Mucosa of stomach (tissue), 1 donor: ENCODE measurements around the gene ZBTB39.

Experiments
- H3K27me3 ChIP-seq: one replicate; pipeline ENCODE4 v1.7.0; 2013; ENCODE audit warnings: mild to moderate bottlenecking, low read length; ENCODE audit not compliant: control insufficient read depth, insufficient read depth
- H3K36me3 ChIP-seq: one replicate; pipeline ENCODE4 v1.7.0; 2013; ENCODE audit warnings: low read length; ENCODE audit not compliant: control insufficient read depth, insufficient read depth
- H3K4me1 ChIP-seq: one replicate; pipeline ENCODE4 v1.7.0; 2013; ENCODE audit warnings: mild to moderate bottlenecking, low read length; ENCODE audit not compliant: control insufficient read depth, insufficient read depth
- H3K4me3 ChIP-seq: one replicate; pipeline ENCODE4 v1.7.0; 2013; ENCODE audit warnings: low read length
- H3K9ac ChIP-seq: one replicate; pipeline ENCODE4 v1.7.0; 2013; ENCODE audit warnings: mild to moderate bottlenecking, low read length, moderate library complexity
- H3K9me3 ChIP-seq: one replicate; pipeline ENCODE4 v1.7.0; 2013; ENCODE audit warnings: mild to moderate bottlenecking, low read length, moderate library complexity; ENCODE audit not compliant: control insufficient read depth
- donor health status: Pancreatic carcinoma.

ZBTB39 gene

DNA sequence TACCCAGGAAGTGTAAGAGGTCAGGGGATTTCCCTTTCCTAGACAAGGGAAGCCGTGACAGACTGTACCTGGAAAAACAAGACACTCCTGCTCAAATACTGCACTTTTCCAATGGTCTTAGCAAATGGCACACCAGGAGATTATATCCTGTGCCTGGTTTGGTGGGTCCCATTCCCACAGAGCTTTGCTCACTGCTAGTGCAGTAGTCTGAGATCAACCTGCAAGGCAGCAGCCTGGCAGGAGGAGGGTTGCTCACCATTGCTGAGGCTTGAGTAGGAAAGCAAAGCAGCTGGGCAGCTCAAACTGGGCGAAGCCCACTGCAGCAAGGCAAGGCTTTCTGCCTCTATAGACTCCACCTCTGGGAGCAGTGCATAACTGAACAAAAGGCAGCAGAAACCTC, 47.9 kb downstream of the ZBTB39 start:
- Histone ChIP-seq H3K36me3 (no peaks in the 10 kb centered on the region), H3K27me3 (no peaks in the 10 kb centered on the region), H3K9ac (no peak overlapping the region), H3K4me3 (no peak overlapping the region), H3K9me3 (peaks cover 6% of the 10 kb centered on the region), H3K4me1 (no peaks in the 10 kb centered on the region)

DNA sequence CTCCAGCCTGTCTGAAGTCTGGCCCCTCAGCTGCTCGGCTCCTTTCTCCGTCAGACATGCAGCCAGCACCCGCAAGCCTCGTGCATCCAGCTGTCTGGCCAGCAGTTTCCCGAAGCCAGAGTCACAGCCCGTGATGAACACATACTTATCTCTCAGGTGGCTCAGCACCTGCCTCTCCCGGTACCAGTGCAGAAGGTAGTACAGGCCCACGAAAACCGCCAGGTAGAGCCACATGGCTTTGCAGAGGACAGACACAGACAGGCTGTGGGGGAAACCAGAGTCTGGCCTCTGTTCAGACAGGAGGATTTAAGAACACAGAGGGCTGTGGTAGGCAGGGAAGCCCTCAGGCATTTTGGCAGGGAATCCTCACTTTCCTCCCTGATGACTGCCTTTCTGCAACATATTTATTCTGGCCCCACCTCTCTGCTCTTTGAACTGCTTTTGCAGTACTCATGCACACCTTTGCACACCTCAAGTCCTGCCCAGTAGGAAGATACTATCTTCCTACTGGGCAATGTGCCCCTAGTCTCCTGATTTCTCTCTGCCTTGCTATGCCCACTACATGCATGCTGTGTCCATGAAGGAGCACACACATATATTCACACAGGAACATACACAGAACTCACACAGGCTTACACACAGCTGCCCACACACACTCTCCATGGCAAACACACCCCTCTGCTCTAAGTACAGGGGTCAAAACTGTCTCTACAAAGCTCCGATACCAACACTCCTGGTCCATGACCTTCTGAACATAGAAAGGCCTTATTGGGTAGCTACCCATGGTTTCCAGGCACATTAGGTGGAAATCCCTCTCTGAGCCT, 48.9 kb downstream of the ZBTB39 start, which contains the start of gene RDH16:
TSS of gene RDH16 (minus strand) at position 380 of the 824 bp plus-strand sequence. CDS start at position 234, 146 bp downstream.
- Histone ChIP-seq H3K9ac (no peak within 1 kb of the TSS), H3K9me3 (peaks cover 6% of the 10 kb centered on the region), H3K27me3 (no peaks in the 10 kb centered on the region), H3K4me3 (no peak within 1 kb of the TSS), H3K36me3 (no peaks in the 10 kb centered on the region), H3K4me1 (no peaks in the 10 kb centered on the region)

DNA sequence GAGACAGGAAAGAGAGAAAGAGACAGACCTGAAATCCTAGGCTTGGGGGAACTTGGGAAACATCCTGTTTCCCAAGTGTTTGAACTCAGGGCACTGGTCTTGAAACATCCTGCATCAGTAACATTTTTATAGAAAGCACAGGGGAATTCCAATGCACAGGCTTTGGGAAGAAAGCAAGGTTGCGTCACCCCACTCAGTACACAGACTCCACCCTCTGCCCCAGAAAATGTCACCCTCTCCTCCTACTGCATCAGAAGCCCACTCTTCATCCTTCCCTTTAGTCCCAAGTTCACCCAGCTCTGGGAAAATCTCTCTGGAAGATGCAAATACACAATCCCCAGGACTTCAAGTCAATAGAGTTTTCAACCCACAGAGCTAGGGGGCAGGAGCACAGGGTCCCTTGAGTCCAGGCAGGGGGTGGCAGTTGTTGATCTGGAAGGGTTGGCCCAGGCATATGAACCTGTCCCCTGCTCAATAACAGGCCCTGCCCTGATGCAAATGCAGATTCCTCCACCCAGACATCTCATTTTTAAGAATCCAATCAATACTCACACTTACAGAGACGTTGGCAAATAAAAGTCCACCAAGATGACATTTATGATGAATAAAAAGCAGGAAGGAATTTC, 50.6 kb downstream of the ZBTB39 start:
- no peak overlapping the region for H3K9ac ChIP-seq
- H3K36me3 ChIP-seq, result no peaks in the 10 kb centered on the region
- no peaks in the 10 kb centered on the region for H3K27me3 ChIP-seq
- no peaks in the 10 kb centered on the region for H3K4me1 ChIP-seq
- H3K4me3 ChIP-seq, result no peak overlapping the region
- peaks cover 6% of the 10 kb centered on the region for H3K9me3 ChIP-seq

DNA sequence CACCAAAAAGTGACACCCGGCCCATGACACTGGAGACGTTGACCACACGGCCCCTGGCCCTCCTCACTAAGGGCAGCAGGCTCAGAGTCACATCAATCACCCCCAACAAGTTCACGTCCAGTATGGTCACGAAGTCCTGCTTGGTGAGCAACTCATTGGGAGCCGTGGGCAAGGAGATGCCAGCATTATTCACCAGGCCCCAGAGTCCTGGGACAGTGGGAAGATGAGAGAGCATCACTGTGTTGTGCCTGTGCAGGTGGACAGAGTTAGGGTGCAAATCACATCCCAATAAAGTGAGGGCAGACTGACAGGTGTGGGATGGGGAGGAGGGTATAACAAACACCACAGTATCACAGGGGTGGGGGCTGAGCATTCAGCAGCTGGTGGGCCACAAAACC, 51.4 kb downstream of the ZBTB39 start:
- Histone ChIP-seq H3K9ac (no peak overlapping the region), H3K36me3 (no peaks in the 10 kb centered on the region)

DNA sequence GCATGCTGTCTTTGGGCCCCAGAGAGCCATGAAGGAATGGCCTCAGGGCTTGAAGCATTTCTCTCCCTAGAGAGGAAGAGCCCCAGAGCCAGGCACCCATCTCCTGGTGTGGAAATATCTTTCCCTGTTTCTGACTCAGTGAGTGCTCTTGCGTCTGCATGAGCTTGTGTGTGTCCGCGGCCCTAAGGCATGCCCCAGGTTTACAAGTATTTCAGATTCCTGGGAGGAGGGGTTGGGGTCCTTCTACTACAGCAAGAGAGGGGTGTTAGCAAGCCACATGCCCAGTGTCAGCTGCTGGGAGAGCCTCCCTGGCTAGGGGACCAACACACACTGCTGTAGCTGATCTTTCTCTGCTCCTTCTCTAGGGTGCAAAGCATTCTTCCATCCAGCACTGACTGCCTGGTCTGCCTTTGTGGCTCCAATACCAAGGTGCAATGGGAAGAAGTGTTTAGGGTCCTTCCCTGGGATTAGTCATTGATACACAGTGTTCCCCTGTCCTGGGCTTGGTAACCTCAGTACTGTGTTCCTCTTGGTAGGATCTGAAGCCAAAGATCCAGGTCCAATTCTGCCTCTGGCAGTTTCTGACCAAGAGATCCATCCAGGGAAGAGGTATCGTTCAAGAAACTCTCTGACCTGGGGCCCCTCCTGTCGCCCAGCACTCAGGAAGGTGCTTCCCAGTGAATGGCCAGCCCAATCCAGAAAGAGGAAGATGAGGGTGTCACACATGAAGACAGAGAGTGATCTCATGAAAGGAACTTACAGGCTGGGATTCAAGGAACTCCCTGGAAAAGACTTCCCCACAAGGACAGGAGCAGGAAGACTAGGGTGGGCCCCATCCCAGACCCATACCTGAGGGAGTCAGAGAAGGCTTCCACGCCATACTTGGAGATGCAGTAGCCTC, 52.0 kb downstream of the ZBTB39 start:
- peaks cover 6% of the 10 kb centered on the region for H3K9me3 ChIP-seq
- no peak overlapping the region for H3K9ac ChIP-seq
- H3K27me3 ChIP-seq, result no peaks in the 10 kb centered on the region
- H3K36me3 ChIP-seq, result no peaks in the 10 kb centered on the region
- H3K4me1 ChIP-seq, result no peaks in the 10 kb centered on the region
- no peak overlapping the region for H3K4me3 ChIP-seq

More for the DNA sequence above, 51.4 kb downstream of the ZBTB39 start:
- Histone ChIP-seq H3K4me3 (no peak overlapping the region), H3K27me3 (no peaks in the 10 kb centered on the region), H3K4me1 (no peaks in the 10 kb centered on the region), H3K9me3 (peaks cover 6% of the 10 kb centered on the region)

DNA sequence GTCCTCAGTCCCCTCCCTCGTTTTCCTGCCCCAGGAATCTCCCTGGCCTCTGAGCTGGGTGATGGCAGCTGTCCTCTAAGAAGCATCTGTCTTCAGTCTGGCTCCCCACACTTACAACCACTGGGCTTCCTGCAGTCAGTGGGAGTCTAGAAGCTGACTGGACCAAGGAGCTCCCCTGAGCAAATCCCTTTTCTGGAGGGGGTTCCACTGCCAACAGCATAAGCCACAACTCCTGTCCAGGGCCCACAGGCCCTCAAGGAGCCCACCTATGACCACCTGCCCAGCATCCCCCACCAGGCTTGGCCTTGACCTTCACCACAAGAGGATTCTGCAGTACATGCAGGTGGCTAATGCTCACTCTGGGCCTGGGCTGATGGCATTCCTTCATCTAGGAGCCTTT, 53.0 kb downstream of the ZBTB39 start:
- H3K36me3 ChIP-seq, result no peaks in the 10 kb centered on the region
- H3K9me3 ChIP-seq, result peaks cover under 1% of the 10 kb centered on the region
- H3K4me3 ChIP-seq, result no peak overlapping the region
- no peak overlapping the region for H3K9ac ChIP-seq
- no peaks in the 10 kb centered on the region for H3K27me3 ChIP-seq
- no peaks in the 10 kb centered on the region for H3K4me1 ChIP-seq

DNA sequence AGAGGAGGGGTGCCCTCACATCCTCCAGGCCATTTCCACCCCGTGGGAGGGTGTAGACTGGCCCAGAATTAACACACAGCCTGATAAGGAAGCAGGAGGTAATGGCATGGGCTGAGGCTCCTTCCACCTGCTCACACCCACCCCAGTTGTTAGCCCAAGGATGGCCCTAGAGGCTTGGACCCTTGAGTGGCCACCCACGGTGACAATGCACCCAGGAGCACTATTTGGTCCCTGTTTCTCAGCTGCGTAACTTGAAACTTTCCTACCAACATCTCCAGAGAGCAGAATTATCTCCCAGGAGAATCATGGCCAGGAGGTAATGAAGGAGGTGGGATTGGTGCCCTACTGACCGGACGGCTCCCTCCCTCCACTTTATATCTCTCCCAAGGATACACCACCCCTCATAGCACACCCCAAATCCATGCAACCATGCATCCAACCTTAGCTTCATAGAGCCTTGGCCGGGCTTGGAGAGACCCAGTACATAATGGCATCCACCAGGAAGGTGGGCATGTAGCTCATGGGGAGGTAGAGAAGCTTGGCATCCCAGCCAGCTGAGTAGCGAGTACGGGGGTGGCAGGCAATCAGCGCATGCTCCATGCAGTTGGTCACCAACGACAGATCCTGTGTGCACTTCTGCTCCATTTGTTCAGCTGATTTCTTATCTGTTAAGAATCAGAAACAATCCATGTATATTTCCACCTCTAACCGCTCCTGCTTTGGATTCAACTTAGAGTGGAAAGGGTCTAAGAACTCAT, 54.6 kb downstream of the ZBTB39 start:
- H3K4me3 ChIP-seq, result no peak overlapping the region
- H3K27me3 ChIP-seq, result no peaks in the 10 kb centered on the region
- H3K36me3 ChIP-seq, result no peaks in the 10 kb centered on the region
- H3K9me3 ChIP-seq, result no peaks in the 10 kb centered on the region
- no peak overlapping the region for H3K9ac ChIP-seq
- no peaks in the 10 kb centered on the region for H3K4me1 ChIP-seq

DNA sequence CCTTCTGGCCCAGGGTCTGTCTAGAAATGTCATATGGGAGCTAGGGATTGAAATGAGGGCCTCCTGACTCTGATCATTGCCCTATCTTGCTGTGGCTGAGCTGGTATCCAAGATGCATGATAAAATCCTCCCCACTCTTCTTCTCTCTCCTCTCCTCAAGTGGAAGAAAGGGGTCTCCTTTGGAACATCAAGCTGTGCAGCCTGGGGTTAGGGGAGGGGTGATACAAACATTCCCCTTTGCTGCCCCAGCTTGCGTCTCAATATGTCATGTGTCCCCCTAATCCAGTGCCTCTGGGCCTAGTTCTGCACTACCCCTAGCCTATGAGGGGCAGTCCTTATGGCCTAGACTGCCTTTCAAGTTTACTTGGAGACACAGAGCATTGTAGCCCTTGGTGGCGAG, 57.5 kb downstream of the ZBTB39 start:
- Histone ChIP-seq H3K9ac (no peak overlapping the region), H3K9me3 (no peaks in the 10 kb centered on the region), H3K4me3 (no peak overlapping the region), H3K27me3 (no peaks in the 10 kb centered on the region), H3K36me3 (no peaks in the 10 kb centered on the region), H3K4me1 (no peaks in the 10 kb centered on the region)
